B cell (primary cell): ENCODE results near the gene SERPINI1. TPM values are rescaled to one million over a fixed set of nuclear protein-coding genes. Genes with fewer than 3 reads are reported as not detected.

ENCODE experiments used
- ATAC-seq: fragments of 200-7000 bp; cut with Tn5 transposase; one replicate; pipeline ENCODE4 v1.10.0; 2021; ENCODE audit warnings: low read depth, mild to moderate bottlenecking, moderate number of reproducible peaks, moderate library complexity
- CTCF ChIA-PET: fragments of 350-600 bp; sonication (Branson Sonifier 250); formaldehyde crosslinking; loops from one replicate; lab custom pipeline; 2021; ENCODE audit warnings: antibody characterized with exemption, inconsistent platforms; lab: Charles Lee
- POLR2A ChIA-PET: fragments of 350-600 bp; sonication (Branson Sonifier 250); formaldehyde crosslinking; loops from one replicate; lab custom pipeline; 2021; ENCODE audit warnings: antibody characterized with exemption; lab: Charles Lee
- DNase-seq: peaks from one replicate; pipeline ENCODE4 v3.0.0; 2013
- H2AFZ ChIP-seq: 2 replicates; pipeline ENCODE4 v1.6.1; 2012; ENCODE audit warnings: mild to moderate bottlenecking, low read depth, low read length; ENCODE audit not compliant: insufficient read depth, poor library complexity, severe bottlenecking
- H3K27ac ChIP-seq, 2 donors: 1 replicate in 1 of 2; 2 replicates in 1 of 2; pipeline ENCODE4 v1.5.1; 2012 to 2013; ENCODE audit warnings: low read length in 2 of 2, mild to moderate bottlenecking in 2 of 2, moderate library complexity in 1 of 2
- H3K27me3 ChIP-seq, 4 experiments: fragments of 200-600 bp in 1 of 4; sonication (generic) in 1 of 4; replicated peaks in 1 of 4; 1 replicate in 2 of 4; 2 replicates in 2 of 4; pipeline versions ENCODE4 v1.6.1 to v1.7.0; 2013 to 2016; ENCODE audit warnings: low read length in 3 of 4, mild to moderate bottlenecking in 2 of 4, mixed read lengths in 1 of 4, moderate library complexity in 1 of 4; ENCODE audit not compliant: insufficient read depth in 4 of 4, control insufficient read depth in 3 of 4; ENCODE audit errors: control extremely low read depth in 1 of 4
- H3K36me3 ChIP-seq, 2 experiments: replicated peaks in 1 of 2; 1 replicate in 1 of 2; 2 replicates in 1 of 2; pipeline versions ENCODE4 v1.6.1 to v1.7.1; 2013; ENCODE audit warnings: low read length in 1 of 2; ENCODE audit not compliant: insufficient read depth in 2 of 2, control insufficient read depth in 1 of 2; ENCODE audit errors: control extremely low read depth in 1 of 2, extremely low read depth in 1 of 2
- H3K4me1 ChIP-seq, 2 donors: fragments of 200-600 bp in 1 of 2; sonication (generic) in 1 of 2; 1 replicate in 1 of 2; 2 replicates in 1 of 2; pipeline versions ENCODE4 v1.5.1 to v1.6.1; 2013 to 2017; ENCODE audit warnings: low read length in 2 of 2; ENCODE audit not compliant: control insufficient read depth in 2 of 2, insufficient read depth in 2 of 2
- H3K4me2 ChIP-seq: replicated peaks from 2 replicates; pipeline ENCODE3; 2012; ENCODE audit warnings: mild to moderate bottlenecking, low read depth, low read length; ENCODE audit not compliant: poor library complexity, severe bottlenecking
- H3K4me3 ChIP-seq, 5 experiments: fragments of 200-600 bp in 1 of 5; sonication (generic) in 1 of 5; 1 replicate in 3 of 5; 2 replicates in 2 of 5; pipeline versions ENCODE4 v1.5.1 to v1.7.0; 2011 to 2016; ENCODE audit warnings: low read length in 4 of 5, mild to moderate bottlenecking in 4 of 5, low read depth in 2 of 5, control low read depth in 1 of 5, moderate library complexity in 1 of 5; ENCODE audit not compliant: insufficient read depth in 1 of 5; ENCODE audit errors: control extremely low read depth in 1 of 5, extremely low read depth in 1 of 5
- H3K79me2 ChIP-seq: fragments of 200-600 bp; sonication (generic); one replicate; pipeline ENCODE4 v1.6.0; 2016; ENCODE audit warnings: low read length; ENCODE audit not compliant: control insufficient read depth, insufficient read depth
- H3K9ac ChIP-seq: fragments of 200-600 bp; sonication (generic); 2 replicates; pipeline ENCODE4 v1.6.1; 2017; ENCODE audit warnings: mild to moderate bottlenecking, low read length, moderate library complexity
- H3K9me3 ChIP-seq, 3 donors: one replicate each; pipeline versions ENCODE4 v1.6.1 to v1.7.1; 2013; ENCODE audit warnings: low read length in 2 of 3; ENCODE audit not compliant: control insufficient read depth in 2 of 3, insufficient read depth in 1 of 3; ENCODE audit errors: control extremely low read depth in 1 of 3
- H4K20me1 ChIP-seq: 2 replicates; pipeline ENCODE4 v1.6.0; 2012; ENCODE audit warnings: mild to moderate bottlenecking, low read length; ENCODE audit not compliant: insufficient read depth, control insufficient read depth, poor library complexity, severe bottlenecking
- H3K27ac Mint-ChIP-seq: one replicate; pipeline ENCODE4 v1.8.0; 2021; ENCODE audit warnings: mixed read lengths
- H3K27me3 Mint-ChIP-seq: one replicate; pipeline ENCODE4 v1.8.0; 2021; ENCODE audit warnings: mixed read lengths
- H3K4me1 Mint-ChIP-seq: one replicate; pipeline ENCODE4 v1.8.0; 2021; ENCODE audit warnings: mixed read lengths
- H3K4me3 Mint-ChIP-seq: one replicate; pipeline ENCODE4 v1.8.0; 2021; ENCODE audit warnings: mixed read lengths
- H3K9me3 Mint-ChIP-seq: one replicate; pipeline ENCODE4 v1.8.0; 2022; ENCODE audit warnings: mixed read lengths; ENCODE audit not compliant: insufficient read depth
- CTCF ChIP-seq: fragments of 200-600 bp; IDR thresholded peaks from one replicate; pipeline ENCODE4 v1.8.0; 2022; ENCODE audit warnings: antibody characterized with exemption, mild to moderate bottlenecking
- EZH2 ChIP-seq: IDR thresholded peaks from 2 replicates; pipeline ENCODE4 v1.6.1; 2012; ENCODE audit warnings: borderline replicate concordance, low read depth, mild to moderate bottlenecking, moderate library complexity, low read length; ENCODE audit not compliant: insufficient read depth, poor library complexity, severe bottlenecking
- WGBS: methylation state at CpG from one replicate; pipeline ENCODE4 v1.1.5; 2013; ENCODE audit warnings: missing lambda C conversion rate; ENCODE audit not compliant: insufficient coverage; 5-methylcytosine and 5-hydroxymethylcytosine counted together
- intact Hi-C: fragments of 100-400 bp; cut with micrococcal nuclease; formaldehyde crosslinking; loops from one replicate; pipeline ENCODE4 v1.10.0; 2022
- polyA plus RNA-seq: library from polyadenylated mRNA; depleted of rRNA; stranded (reverse); fragments of >200 nt; gene quantifications from 2 replicates; pipeline ENCODE4 v1.2.3, GENCODE V29; 2012
- total RNA-seq, 2 donors: library from RNA; stranded (reverse); fragments of 120-200 nt in 1 of 2; gene quantifications; 1 replicate in 1 of 2; 2 replicates in 1 of 2; pipeline versions ENCODE4 v1.2.3 to v1.2.4, GENCODE V29; 2013 to 2022

SERPINI1 gene
- total and polyA plus RNA-seq, 2 donors (not counting 1 experiment from before 2014, with no cell fraction given), result 6.8 to 7.0 TPM

GRCh38 chr3:167743799-167744198 is 8.3 kb downstream of the SERPINI1 start:
- ChIA-PET POLR2A (no interaction called here), CTCF (interaction anchor here (1.4 kb wide), 1 partner anchor 12 kb away, joined by 4 read pairs; no protein-coding TSS in a partner anchor)
- no peak overlapping the region for H3K9ac ChIP-seq
- no peak overlapping the region for H3K4me3 ChIP-seq
- no peaks in the 10 kb centered on the region for H4K20me1 ChIP-seq
- no peaks in the 10 kb centered on the region for H3K36me3 ChIP-seq
- Mint-ChIP-seq H3K9me3 (no peaks in the 10 kb centered on the region), H3K4me1 (peaks cover 31% of the 10 kb centered on the region), H3K27me3 (no peaks in the 10 kb centered on the region), H3K27ac (no peak overlapping the region), H3K4me3 (no peak overlapping the region)
- H3K4me1 ChIP-seq, result peaks cover 7 to 16% of the 10 kb centered on the region in 2 donors
- DNase-seq (no peak), ATAC-seq (no peak)
- no peak overlapping the region for H3K4me2 ChIP-seq
- TF ChIP-seq EZH2, result no peak
- no peak for TF ChIP-seq CTCF
- intact Hi-C loops, result no loop called here
- WGBS, result 73% methylated on average over 2 of the region's 2 CpGs
- no peak overlapping the region for H2AFZ ChIP-seq
- no peaks in the 10 kb centered on the region for H3K27me3 ChIP-seq
- H3K79me2 ChIP-seq, result peaks cover 40% of the 10 kb centered on the region
- peaks cover 0 to 4% (median 1%) of the 10 kb centered on the region in 3 donors for H3K9me3 ChIP-seq
- H3K27ac ChIP-seq, result no peak overlapping the region

- Histone ChIP-seq H3K79me2 (peaks cover 22% of the 10 kb centered on the region), H4K20me1 (no peaks in the 10 kb centered on the region), H3K36me3 (no peaks in the 10 kb centered on the region), H3K9me3 (peaks cover 0 to 4% (median 1%) of the 10 kb centered on the region in 3 donors), H3K27ac (peak overlapping the region; percentile 73 to 83), H3K4me3 (no peak overlapping the region), H3K4me1 (peaks cover 30 to 58% of the 10 kb centered on the region in 2 donors), H3K4me2 (peak overlapping the region; percentile 67), H3K27me3 (no peaks in the 10 kb centered on the region), H3K9ac (no peak overlapping the region), H2AFZ (peak overlapping the region; percentile 44)
- CTCF ChIA-PET, result interaction anchor here (0.5 to 3.8 kb wide), 3 partner anchors 8 to 13 kb away, joined by 3 to 32 read pairs (median 16); partner anchors contain the start of genes PDCD10 and SERPINI1
- Mint-ChIP-seq H3K4me1 (peaks cover 70% of the 10 kb centered on the region), H3K27ac (peak overlapping the region; percentile 57), H3K9me3 (no peaks in the 10 kb centered on the region), H3K27me3 (no peaks in the 10 kb centered on the region), H3K4me3 (no peak overlapping the region)
- intact Hi-C loops, result no loop called here
- TF ChIP-seq CTCF, result no peak
- no peak for TF ChIP-seq EZH2
- ATAC-seq, result no peak
- POLR2A ChIA-PET, result interaction anchor here (0.5 to 4.7 kb wide), 4 partner anchors 14 to 64 kb away, joined by 3 to 13 read pairs (median 9); partner anchors contain the start of genes PDCD10 and SERPINI1
- DNase-seq, result no peak
Measured at GRCh38 chr3:167749209-167749608, 13.7 kb downstream of the SERPINI1 start.
